Measurements from ENCODE around the gene KCNH1. TPM values are rescaled to one million over a fixed set of nuclear protein-coding genes. Genes with fewer than 3 reads are reported as not detected.

Gene KCNH1
- total and polyA plus RNA-seq, 2 experiments from 2014 or later, result 0.28 TPM; not detected in 1

DNA sequence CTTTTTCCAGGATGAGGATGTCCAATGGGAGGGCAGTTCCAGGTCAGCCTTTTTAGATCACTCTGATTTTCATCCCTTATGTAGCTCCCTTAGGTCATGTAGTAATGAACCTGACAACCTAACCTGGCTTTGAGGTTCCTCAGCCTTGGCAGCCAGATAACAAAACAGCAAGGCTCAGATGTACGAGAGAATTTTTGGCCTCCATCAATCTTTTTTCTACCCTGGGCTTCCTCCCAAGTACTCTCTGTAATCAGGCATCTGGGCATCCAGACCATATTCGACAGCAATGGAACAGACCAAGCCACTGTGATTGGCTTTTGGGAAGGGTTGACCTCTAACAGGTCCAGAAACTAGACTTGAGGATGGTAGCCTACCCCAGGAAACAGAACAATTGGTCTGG, 38.6 kb downstream of the KCNH1 start:
- Histone ChIP-seq H3K4me1 (ENCODE audit: insufficient read depth) (no peaks in the 10 kb centered on the region; the same call in 1 of the 2 replicates), H3K79me2 (replicated peaks; ENCODE audit: insufficient read depth) (no peaks in the 10 kb centered on the region), H3K27ac (ENCODE audit: low read depth) (no peak overlapping the region), H3K27me3 (ENCODE audit: insufficient read depth) (no peaks in the 10 kb centered on the region), H2AFZ (no peak overlapping the region), H3F3A (replicated peaks; ENCODE audit: low read depth) (no peaks in the 10 kb centered on the region), H4K20me1 (replicated peaks; ENCODE audit: insufficient read depth) (no peaks in the 10 kb centered on the region), H3K9me2 (ENCODE audit: insufficient read depth) (0 out of 2 replicates have a peak, but pooled peaks cover 3% of the 10 kb centered on the region), H3K36me3 (ENCODE audit: insufficient read depth) (no peaks in the 10 kb centered on the region), H3K4me3 (no peak overlapping the region), H3K4me2 (no peak overlapping the region)
- no peaks in the 10 kb centered on the region; the same call in 2 of the 3 replicates for H3K4me1 Mint-ChIP-seq
- no peak for DNase-seq (ENCODE audit: low spot score)
- no peak for TF ChIP-seq ZNF114 (CRISPR knock-in tag; IDR thresholded peaks at IDR 0.05)
- no peak for TF ChIP-seq NANOG (IDR thresholded peaks at IDR 0.05; ENCODE audit: borderline replicate concordance)
- no peak for TF ChIP-seq STAT1 (IDR thresholded peaks at IDR 0.05; ENCODE audit: unreplicated experiment)
- TF ChIP-seq, protein P1, sequence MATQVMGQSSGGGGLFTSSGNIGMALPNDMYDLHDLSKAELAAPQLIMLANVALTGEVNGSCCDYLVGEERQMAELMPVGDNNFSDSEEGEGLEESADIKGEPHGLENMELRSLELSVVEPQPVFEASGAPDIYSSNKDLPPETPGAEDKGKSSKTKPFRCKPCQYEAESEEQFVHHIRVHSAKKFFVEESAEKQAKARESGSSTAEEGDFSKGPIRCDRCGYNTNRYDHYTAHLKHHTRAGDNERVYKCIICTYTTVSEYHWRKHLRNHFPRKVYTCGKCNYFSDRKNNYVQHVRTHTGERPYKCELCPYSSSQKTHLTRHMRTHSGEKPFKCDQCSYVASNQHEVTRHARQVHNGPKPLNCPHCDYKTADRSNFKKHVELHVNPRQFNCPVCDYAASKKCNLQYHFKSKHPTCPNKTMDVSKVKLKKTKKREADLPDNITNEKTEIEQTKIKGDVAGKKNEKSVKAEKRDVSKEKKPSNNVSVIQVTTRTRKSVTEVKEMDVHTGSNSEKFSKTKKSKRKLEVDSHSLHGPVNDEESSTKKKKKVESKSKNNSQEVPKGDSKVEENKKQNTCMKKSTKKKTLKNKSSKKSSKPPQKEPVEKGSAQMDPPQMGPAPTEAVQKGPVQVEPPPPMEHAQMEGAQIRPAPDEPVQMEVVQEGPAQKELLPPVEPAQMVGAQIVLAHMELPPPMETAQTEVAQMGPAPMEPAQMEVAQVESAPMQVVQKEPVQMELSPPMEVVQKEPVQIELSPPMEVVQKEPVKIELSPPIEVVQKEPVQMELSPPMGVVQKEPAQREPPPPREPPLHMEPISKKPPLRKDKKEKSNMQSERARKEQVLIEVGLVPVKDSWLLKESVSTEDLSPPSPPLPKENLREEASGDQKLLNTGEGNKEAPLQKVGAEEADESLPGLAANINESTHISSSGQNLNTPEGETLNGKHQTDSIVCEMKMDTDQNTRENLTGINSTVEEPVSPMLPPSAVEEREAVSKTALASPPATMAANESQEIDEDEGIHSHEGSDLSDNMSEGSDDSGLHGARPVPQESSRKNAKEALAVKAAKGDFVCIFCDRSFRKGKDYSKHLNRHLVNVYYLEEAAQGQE (IDR thresholded peaks at IDR 0.05; ENCODE audit: unreplicated experiment), result no peak
- TF ChIP-seq, protein P2, sequence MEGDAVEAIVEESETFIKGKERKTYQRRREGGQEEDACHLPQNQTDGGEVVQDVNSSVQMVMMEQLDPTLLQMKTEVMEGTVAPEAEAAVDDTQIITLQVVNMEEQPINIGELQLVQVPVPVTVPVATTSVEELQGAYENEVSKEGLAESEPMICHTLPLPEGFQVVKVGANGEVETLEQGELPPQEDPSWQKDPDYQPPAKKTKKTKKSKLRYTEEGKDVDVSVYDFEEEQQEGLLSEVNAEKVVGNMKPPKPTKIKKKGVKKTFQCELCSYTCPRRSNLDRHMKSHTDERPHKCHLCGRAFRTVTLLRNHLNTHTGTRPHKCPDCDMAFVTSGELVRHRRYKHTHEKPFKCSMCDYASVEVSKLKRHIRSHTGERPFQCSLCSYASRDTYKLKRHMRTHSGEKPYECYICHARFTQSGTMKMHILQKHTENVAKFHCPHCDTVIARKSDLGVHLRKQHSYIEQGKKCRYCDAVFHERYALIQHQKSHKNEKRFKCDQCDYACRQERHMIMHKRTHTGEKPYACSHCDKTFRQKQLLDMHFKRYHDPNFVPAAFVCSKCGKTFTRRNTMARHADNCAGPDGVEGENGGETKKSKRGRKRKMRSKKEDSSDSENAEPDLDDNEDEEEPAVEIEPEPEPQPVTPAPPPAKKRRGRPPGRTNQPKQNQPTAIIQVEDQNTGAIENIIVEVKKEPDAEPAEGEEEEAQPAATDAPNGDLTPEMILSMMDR (conservative IDR thresholded peaks at IDR 0.05; ENCODE audit: low read depth in 2 of 2), result no peak
- no peak for ATAC-seq
- no peaks in the 10 kb centered on the region for H3K36me3 Mint-ChIP-seq (ENCODE audit: low read depth)
- H3K9me3 Mint-ChIP-seq, result peaks cover 9% of the 10 kb centered on the region; the same call in 2 of the 3 replicates
- H3K27me3 Mint-ChIP-seq (ENCODE audit: insufficient read depth, low read depth, poor library complexity), result peaks cover 6% of the 10 kb centered on the region
- H3K4me3 Mint-ChIP-seq, result no peak overlapping the region
- no peak overlapping the region for H3K27ac Mint-ChIP-seq

DNA sequence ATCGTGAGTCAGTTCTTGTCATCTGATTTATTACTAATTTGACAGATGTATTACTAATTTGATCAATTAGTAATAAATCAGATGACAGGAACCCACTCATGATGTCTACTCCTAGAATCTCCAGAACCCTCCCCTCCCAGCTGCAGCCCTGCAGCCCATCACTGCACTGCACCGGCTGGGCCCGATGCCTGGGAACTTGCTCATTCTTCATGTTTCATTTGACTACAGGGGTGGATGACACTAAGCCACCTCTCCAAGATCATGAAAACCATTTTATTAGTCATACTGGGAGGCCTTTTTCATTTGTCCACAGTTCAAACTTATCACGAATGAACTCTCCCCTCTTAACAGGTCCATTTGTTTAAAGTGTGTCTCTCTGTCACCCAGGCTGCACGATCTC, 41.0 kb downstream of the KCNH1 start:
- no peaks in the 10 kb centered on the region for H3F3A ChIP-seq (replicated peaks; ENCODE audit: low read depth)
- TF ChIP-seq ZNF331 (CRISPR knock-in tag; IDR thresholded peaks at IDR 0.05; ENCODE audit: low read depth), result no peak
- TF ChIP-seq, protein P3, sequence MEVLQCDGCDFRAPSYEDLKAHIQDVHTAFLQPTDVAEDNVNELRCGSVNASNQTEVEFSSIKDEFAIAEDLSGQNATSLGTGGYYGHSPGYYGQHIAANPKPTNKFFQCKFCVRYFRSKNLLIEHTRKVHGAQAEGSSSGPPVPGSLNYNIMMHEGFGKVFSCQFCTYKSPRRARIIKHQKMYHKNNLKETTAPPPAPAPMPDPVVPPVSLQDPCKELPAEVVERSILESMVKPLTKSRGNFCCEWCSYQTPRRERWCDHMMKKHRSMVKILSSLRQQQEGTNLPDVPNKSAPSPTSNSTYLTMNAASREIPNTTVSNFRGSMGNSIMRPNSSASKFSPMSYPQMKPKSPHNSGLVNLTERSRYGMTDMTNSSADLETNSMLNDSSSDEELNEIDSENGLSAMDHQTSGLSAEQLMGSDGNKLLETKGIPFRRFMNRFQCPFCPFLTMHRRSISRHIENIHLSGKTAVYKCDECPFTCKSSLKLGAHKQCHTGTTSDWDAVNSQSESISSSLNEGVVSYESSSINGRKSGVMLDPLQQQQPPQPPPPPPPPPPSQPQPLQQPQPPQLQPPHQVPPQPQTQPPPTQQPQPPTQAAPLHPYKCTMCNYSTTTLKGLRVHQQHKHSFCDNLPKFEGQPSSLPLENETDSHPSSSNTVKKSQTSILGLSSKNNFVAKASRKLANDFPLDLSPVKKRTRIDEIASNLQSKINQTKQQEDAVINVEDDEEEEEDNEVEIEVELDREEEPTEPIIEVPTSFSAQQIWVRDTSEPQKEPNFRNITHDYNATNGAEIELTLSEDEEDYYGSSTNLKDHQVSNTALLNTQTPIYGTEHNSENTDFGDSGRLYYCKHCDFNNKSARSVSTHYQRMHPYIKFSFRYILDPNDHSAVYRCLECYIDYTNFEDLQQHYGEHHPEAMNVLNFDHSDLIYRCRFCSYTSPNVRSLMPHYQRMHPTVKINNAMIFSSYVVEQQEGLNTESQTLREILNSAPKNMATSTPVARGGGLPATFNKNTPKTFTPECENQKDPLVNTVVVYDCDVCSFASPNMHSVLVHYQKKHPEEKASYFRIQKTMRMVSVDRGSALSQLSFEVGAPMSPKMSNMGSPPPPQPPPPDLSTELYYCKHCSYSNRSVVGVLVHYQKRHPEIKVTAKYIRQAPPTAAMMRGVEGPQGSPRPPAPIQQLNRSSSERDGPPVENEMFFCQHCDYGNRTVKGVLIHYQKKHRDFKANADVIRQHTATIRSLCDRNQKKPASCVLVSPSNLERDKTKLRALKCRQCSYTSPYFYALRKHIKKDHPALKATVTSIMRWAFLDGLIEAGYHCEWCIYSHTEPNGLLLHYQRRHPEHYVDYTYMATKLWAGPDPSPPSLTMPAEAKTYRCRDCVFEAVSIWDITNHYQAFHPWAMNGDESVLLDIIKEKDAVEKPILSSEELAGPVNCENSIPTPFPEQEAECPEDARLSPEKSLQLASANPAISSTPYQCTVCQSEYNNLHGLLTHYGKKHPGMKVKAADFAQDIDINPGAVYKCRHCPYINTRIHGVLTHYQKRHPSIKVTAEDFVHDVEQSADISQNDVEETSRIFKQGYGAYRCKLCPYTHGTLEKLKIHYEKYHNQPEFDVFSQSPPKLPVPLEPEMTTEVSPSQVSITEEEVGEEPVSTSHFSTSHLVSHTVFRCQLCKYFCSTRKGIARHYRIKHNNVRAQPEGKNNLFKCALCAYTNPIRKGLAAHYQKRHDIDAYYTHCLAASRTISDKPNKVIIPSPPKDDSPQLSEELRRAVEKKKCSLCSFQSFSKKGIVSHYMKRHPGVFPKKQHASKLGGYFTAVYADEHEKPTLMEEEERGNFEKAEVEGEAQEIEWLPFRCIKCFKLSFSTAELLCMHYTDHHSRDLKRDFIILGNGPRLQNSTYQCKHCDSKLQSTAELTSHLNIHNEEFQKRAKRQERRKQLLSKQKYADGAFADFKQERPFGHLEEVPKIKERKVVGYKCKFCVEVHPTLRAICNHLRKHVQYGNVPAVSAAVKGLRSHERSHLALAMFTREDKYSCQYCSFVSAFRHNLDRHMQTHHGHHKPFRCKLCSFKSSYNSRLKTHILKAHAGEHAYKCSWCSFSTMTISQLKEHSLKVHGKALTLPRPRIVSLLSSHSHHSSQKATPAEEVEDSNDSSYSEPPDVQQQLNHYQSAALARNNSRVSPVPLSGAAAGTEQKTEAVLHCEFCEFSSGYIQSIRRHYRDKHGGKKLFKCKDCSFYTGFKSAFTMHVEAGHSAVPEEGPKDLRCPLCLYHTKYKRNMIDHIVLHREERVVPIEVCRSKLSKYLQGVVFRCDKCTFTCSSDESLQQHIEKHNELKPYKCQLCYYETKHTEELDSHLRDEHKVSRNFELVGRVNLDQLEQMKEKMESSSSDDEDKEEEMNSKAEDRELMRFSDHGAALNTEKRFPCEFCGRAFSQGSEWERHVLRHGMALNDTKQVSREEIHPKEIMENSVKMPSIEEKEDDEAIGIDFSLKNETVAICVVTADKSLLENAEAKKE (CRISPR knock-in tag; IDR thresholded peaks at IDR 0.05), result no peak
- TF ChIP-seq, protein P2 (conservative IDR thresholded peaks at IDR 0.05; ENCODE audit: low read depth in 2 of 2), result no peak

More for the DNA sequence above, 41.0 kb downstream of the KCNH1 start:
- H3K4me3 ChIP-seq, result no peak overlapping the region
- H3K27ac ChIP-seq (ENCODE audit: low read depth), result no peak overlapping the region
- Mint-ChIP-seq H3K4me3 (no peak overlapping the region), H3K27ac (no peak overlapping the region), H3K4me1 (no peaks in the 10 kb centered on the region), H3K9me3 (peaks cover 9% of the 10 kb centered on the region; the same call in 2 of the 3 replicates), H3K27me3 (ENCODE audit: insufficient read depth, low read depth, poor library complexity) (peaks cover under 1% of the 10 kb centered on the region), H3K36me3 (ENCODE audit: low read depth) (no peaks in the 10 kb centered on the region)
- no peak overlapping the region for H3K4me2 ChIP-seq
- H4K20me1 ChIP-seq (replicated peaks; ENCODE audit: insufficient read depth), result no peaks in the 10 kb centered on the region
- no peaks in the 10 kb centered on the region for H3K4me1 ChIP-seq (ENCODE audit: insufficient read depth)
- H3K36me3 ChIP-seq (ENCODE audit: insufficient read depth), result no peaks in the 10 kb centered on the region
- DNase-seq (ENCODE audit: low spot score) (no peak), ATAC-seq (no peak)
- H2AFZ ChIP-seq, result no peak overlapping the region
- no peaks in the 10 kb centered on the region for H3K27me3 ChIP-seq (ENCODE audit: insufficient read depth)
- 0 out of 2 replicates have a peak, but pooled peaks cover 3% of the 10 kb centered on the region for H3K9me2 ChIP-seq (ENCODE audit: insufficient read depth)
- H3K79me2 ChIP-seq (replicated peaks; ENCODE audit: insufficient read depth), result no peaks in the 10 kb centered on the region

Data from GM23338 (cell line).